Esophagus muscularis mucosa (tissue), 4 donors: Measurements from ENCODE around the gene S100A14.

Source experiments
- EP300 ChIP-seq: sonication (generic); formaldehyde crosslinking; IDR thresholded peaks from one replicate; pipeline ENCODE4 v1.6.1; 2017; ENCODE audit warnings: antibody characterized with exemption
- POLR2A ChIP-seq: fragments of 450-650 bp; IDR thresholded peaks from one replicate; pipeline ENCODE4 v1.6.1; 2017; ENCODE audit warnings: antibody characterized with exemption, moderate library complexity, mild to moderate bottlenecking, low read depth
- POLR2AphosphoS5 ChIP-seq, 2 donors: sonication (generic); formaldehyde crosslinking; IDR thresholded peaks; one replicate each; pipeline ENCODE4 v1.6.1; 2017; ENCODE audit warnings: antibody characterized with exemption in 2 of 2
- TF ChIP-seq, protein P1 (sequence below), 3 experiments: fragments of 200-600 bp in 2 of 3; fragments of 450-650 bp in 1 of 3; sonication (generic) in 2 of 3; IDR thresholded peaks; one replicate each; pipeline ENCODE4 v1.5.1; 2017 to 2019; ENCODE audit warnings: antibody characterized with exemption in 3 of 3, mild to moderate bottlenecking in 2 of 3, moderate library complexity in 1 of 3

DNA sequence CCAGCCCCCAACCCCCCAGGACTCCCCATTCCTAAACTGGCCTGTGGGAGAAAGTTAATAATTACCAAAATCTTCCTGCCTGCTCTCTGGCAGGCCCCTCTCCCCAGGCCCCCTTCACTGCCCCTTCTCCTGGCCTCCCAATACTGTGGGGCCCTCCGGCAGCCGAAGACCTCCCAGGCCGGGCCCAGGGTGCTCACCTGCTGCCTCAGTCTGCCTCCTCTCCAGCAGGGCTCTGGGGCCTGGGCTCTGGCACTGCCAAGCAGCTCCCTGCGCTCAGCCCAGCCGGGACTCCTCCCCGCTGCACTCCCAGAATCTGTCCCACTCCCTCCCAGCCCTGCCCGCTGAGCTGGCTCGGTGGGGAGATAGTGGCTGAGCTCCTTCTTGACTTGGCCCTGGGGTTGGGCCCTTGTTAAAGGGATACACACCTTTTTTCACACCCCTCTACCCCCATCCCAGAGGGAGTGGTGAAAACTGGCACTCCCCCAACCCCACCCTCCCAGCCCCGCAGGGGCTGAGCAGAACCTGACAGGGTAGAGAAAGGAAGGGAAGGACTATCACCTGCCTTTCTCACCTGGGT is 3.3 kb downstream of the S100A14 start, which contains the start of gene S100A16:
- TF ChIP-seq, protein P1, sequence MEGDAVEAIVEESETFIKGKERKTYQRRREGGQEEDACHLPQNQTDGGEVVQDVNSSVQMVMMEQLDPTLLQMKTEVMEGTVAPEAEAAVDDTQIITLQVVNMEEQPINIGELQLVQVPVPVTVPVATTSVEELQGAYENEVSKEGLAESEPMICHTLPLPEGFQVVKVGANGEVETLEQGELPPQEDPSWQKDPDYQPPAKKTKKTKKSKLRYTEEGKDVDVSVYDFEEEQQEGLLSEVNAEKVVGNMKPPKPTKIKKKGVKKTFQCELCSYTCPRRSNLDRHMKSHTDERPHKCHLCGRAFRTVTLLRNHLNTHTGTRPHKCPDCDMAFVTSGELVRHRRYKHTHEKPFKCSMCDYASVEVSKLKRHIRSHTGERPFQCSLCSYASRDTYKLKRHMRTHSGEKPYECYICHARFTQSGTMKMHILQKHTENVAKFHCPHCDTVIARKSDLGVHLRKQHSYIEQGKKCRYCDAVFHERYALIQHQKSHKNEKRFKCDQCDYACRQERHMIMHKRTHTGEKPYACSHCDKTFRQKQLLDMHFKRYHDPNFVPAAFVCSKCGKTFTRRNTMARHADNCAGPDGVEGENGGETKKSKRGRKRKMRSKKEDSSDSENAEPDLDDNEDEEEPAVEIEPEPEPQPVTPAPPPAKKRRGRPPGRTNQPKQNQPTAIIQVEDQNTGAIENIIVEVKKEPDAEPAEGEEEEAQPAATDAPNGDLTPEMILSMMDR (IDR thresholded peaks at IDR 0.05), result no peak
- no peak for TF ChIP-seq EP300
- TF ChIP-seq POLR2AphosphoS5 (IDR thresholded peaks at IDR 0.05), result peak; percentile 79 to 88
- no peak for TF ChIP-seq POLR2A
